Keratinocyte (primary cell): ENCODE measurements around the gene TNFRSF6B. TPM values are rescaled to one million over a fixed set of nuclear protein-coding genes. Genes with fewer than 3 reads are reported as not detected.

Experiments used
- DNase-seq: peaks from one replicate; pipeline ENCODE4 v3.0.0-alpha.2; 2011; ENCODE audit warnings: low read depth, missing footprints, low spot score
- FAIRE-seq: peaks from 2 replicates; lab custom pipeline; 2011; peaks lifted over from hg19 to GRCh38; lab: Jason Lieb, UNC
- H2AFZ ChIP-seq: 2 replicates; pipeline ENCODE4 v1.6.0; 2012; ENCODE audit warnings: low read length, control low read depth, inconsistent platforms; ENCODE audit not compliant: control insufficient read depth
- H3K27ac ChIP-seq: 2 replicates; pipeline ENCODE4 v1.5.1; 2011; ENCODE audit warnings: low read length; ENCODE audit not compliant: control insufficient read depth, insufficient read depth
- H3K27me3 ChIP-seq: 3 replicates; pipeline ENCODE4 v1.6.0; 2011; ENCODE audit warnings: low read length; ENCODE audit not compliant: control insufficient read depth, insufficient read depth; ENCODE audit errors: extremely low read depth
- H3K36me3 ChIP-seq, 2 experiments: 2 replicates in 1 of 2; 3 replicates in 1 of 2; pipeline ENCODE4 v1.5.1; 2011; ENCODE audit warnings: low read length in 2 of 2, mild to moderate bottlenecking in 1 of 2; ENCODE audit not compliant: control insufficient read depth in 2 of 2, insufficient read depth in 2 of 2; ENCODE audit errors: extremely low read depth in 1 of 2
- H3K4me1 ChIP-seq: 3 replicates; pipeline ENCODE4 v1.5.1; 2011; ENCODE audit warnings: low read length; ENCODE audit not compliant: control insufficient read depth, insufficient read depth; ENCODE audit errors: extremely low read depth
- H3K4me2 ChIP-seq: 3 replicates; pipeline ENCODE4 v1.6.0; 2011; ENCODE audit warnings: low read depth, low read length; ENCODE audit not compliant: control insufficient read depth, insufficient read depth; ENCODE audit errors: extremely low read depth
- H3K4me3 ChIP-seq, 3 experiments: fragments of 200-600 bp in 1 of 3; sonication (generic) in 1 of 3; 2 replicates in 2 of 3; 3 replicates in 1 of 3; pipeline ENCODE4 v1.5.1; 2011 to 2016; ENCODE audit warnings: low read length in 3 of 3, mild to moderate bottlenecking in 3 of 3, control low read depth in 2 of 3, inconsistent platforms in 1 of 3, low read depth in 1 of 3, mixed read lengths in 1 of 3, mixed run types in 1 of 3, moderate library complexity in 1 of 3; ENCODE audit not compliant: control insufficient read depth in 2 of 3, insufficient read depth in 2 of 3; ENCODE audit errors: extremely low read depth in 1 of 3
- H3K79me2 ChIP-seq: 2 replicates; pipeline ENCODE4 v1.6.0; 2012; ENCODE audit warnings: low read length; ENCODE audit not compliant: control insufficient read depth, insufficient read depth
- H3K9ac ChIP-seq: 3 replicates; pipeline ENCODE4 v1.6.0; 2011; ENCODE audit warnings: low read length; ENCODE audit not compliant: control insufficient read depth, insufficient read depth; ENCODE audit errors: extremely low read depth
- H3K9me1 ChIP-seq: 3 replicates; pipeline ENCODE4 v1.6.0; 2011; ENCODE audit warnings: low read length; ENCODE audit not compliant: control insufficient read depth, insufficient read depth; ENCODE audit errors: extremely low read depth
- H3K9me3 ChIP-seq: 2 replicates; pipeline ENCODE4 v1.5.1; 2012; ENCODE audit warnings: low read depth, low read length; ENCODE audit not compliant: control insufficient read depth
- H4K20me1 ChIP-seq: 3 replicates; pipeline ENCODE4 v1.6.0; 2011; ENCODE audit warnings: low read length; ENCODE audit not compliant: control insufficient read depth, insufficient read depth; ENCODE audit errors: extremely low read depth
- CTCF ChIP-seq, 3 experiments: IDR thresholded peaks in 1 of 3; conservative IDR thresholded peaks in 1 of 3; optimal IDR thresholded peaks in 1 of 3; 2 replicates in 2 of 3; 3 replicates in 1 of 3; pipeline versions ENCODE3 to v1.5.1; 2011; ENCODE audit warnings: low read length in 3 of 3, mild to moderate bottlenecking in 3 of 3, moderate library complexity in 2 of 3, control low read depth in 1 of 3, inconsistent platforms in 1 of 3; ENCODE audit not compliant: insufficient read depth in 2 of 3; ENCODE audit errors: extremely low read depth in 1 of 3
- EZH2 ChIP-seq: IDR thresholded peaks from one replicate; pipeline ENCODE4 v1.6.1; 2012; ENCODE audit warnings: inconsistent platforms, mild to moderate bottlenecking, low read length, moderate library complexity
- dilution Hi-C: fragments of 300-500 bp; cut with MboI; formaldehyde crosslinking; loops from one replicate; pipeline ENCODE4 v1.7.0; 2020; ENCODE audit warnings: low sequenced_read_pairs; ENCODE audit not compliant: extremely low pct_ligation_motif_present
- polyA plus RNA-seq, 5 experiments: library from polyadenylated mRNA; depleted of rRNA in 3 of 5; stranded (reverse) in 3 of 5; stranded (forward) in 1 of 5; unstranded in 1 of 5; fragments of >200 nt; gene quantifications; 1 replicate in 1 of 5; 2 replicates in 3 of 5; 3 replicates in 1 of 5; pipeline versions ENCODE4 v1.2.1 to v1.2.3, GENCODE V29; 2011 to 2012; ENCODE audit warnings: missing spikeins in 2 of 5, low read depth in 1 of 5, low replicate concordance in 1 of 5

The TNFRSF6B gene
- polyA plus RNA-seq, 1 donor (not counting 4 experiments of a cell fraction or from before 2014, with no cell fraction given) = 51.9 TPM

GRCh38 chr20:63741676-63742380 lies 45.4 kb downstream of the TNFRSF6B start:
- H2AFZ ChIP-seq = no peak overlapping the region
- DNase-seq (no peak), FAIRE-seq (no peak)
- dilution Hi-C loops = no loop called here
- peak overlapping the region; percentile 25 for H3K9ac ChIP-seq
- peaks cover 2 to 7% of the 10 kb centered on the region in 2 experiments for H3K36me3 ChIP-seq
- no peaks in the 10 kb centered on the region for H3K9me1 ChIP-seq
- H3K79me2 ChIP-seq = no peaks in the 10 kb centered on the region
- no peaks in the 10 kb centered on the region for H4K20me1 ChIP-seq
- H3K27me3 ChIP-seq = no peaks in the 10 kb centered on the region
- H3K4me3 ChIP-seq = peak overlapping the region; percentile 51 to 79 (median 73)
- peak overlapping the region; percentile 85 for H3K4me2 ChIP-seq
- H3K4me1 ChIP-seq = peaks cover 22% of the 10 kb centered on the region
- TF ChIP-seq EZH2 (no peak), CTCF (optimal IDR thresholded peaks at IDR 0.05 in 1 of 3, IDR thresholded peaks at IDR 0.05 in 1 of 3, conservative IDR thresholded peaks at IDR 0.05 in 1 of 3; ENCODE audit: extremely low read depth in 1 of 3, insufficient read depth in 2 of 3, low read length in 3 of 3) (no peak)
- H3K9me3 ChIP-seq = no peaks in the 10 kb centered on the region
- peak overlapping the region; percentile 14 for H3K27ac ChIP-seq

GRCh38 chr20:63742381-63743024 lies 46.1 kb downstream of the TNFRSF6B start:
- Histone ChIP-seq H3K4me1 (peaks cover 18% of the 10 kb centered on the region), H3K27ac (no peak overlapping the region), H4K20me1 (no peaks in the 10 kb centered on the region), H3K9ac (no peak overlapping the region), H3K27me3 (no peaks in the 10 kb centered on the region), H3K9me3 (no peaks in the 10 kb centered on the region), H3K36me3 (peaks cover 2 to 7% of the 10 kb centered on the region in 2 experiments), H2AFZ (no peak overlapping the region), H3K79me2 (no peaks in the 10 kb centered on the region), H3K9me1 (no peaks in the 10 kb centered on the region), H3K4me3 (no peak overlapping the region), H3K4me2 (no peak overlapping the region)
- no peak for FAIRE-seq
- DNase-seq = no peak
- dilution Hi-C loops = no loop called here
- TF ChIP-seq EZH2 (no peak), CTCF (optimal IDR thresholded peaks at IDR 0.05 in 1 of 3, IDR thresholded peaks at IDR 0.05 in 1 of 3, conservative IDR thresholded peaks at IDR 0.05 in 1 of 3; ENCODE audit: extremely low read depth in 1 of 3, insufficient read depth in 2 of 3, low read length in 3 of 3) (no peak)
